ENCODE data around the gene TPCN1. TPM values are rescaled to one million over a fixed set of nuclear protein-coding genes. Genes with fewer than 3 reads are reported as not detected.

TPCN1 gene
- total RNA-seq, 1 experiment from 2014 or later: 13.5 TPM

- Histone ChIP-seq H4K20me1 (ENCODE audit: control insufficient read depth, insufficient read depth, insufficient read length) (no peaks in the 10 kb centered on the region), H3K4me2 (ENCODE audit: insufficient read depth, insufficient read length, low read length) (no peak overlapping the region), H3K4me1 (ENCODE audit: insufficient read depth, low read length) (no peaks in the 10 kb centered on the region), H2BK5ac (ENCODE audit: insufficient read length, low read length) (no peak overlapping the region), H3K27ac (ENCODE audit: insufficient read length, low read depth, low read length) (no peak overlapping the region), H2AK5ac (ENCODE audit: insufficient read length, low read length) (no peak overlapping the region), H3K79me1 (ENCODE audit: insufficient read depth, low read depth, low read length, poor library complexity, severe bottlenecking) (no peaks in the 10 kb centered on the region), H3K18ac (ENCODE audit: insufficient read length, low read depth, low read length) (no peak overlapping the region), H3K56ac (ENCODE audit: insufficient read length, low read depth, low read length) (no peak overlapping the region), H4K8ac (replicated peaks; ENCODE audit: insufficient read length, low read depth, low read length) (no peak overlapping the region), H2BK20ac (ENCODE audit: low read depth, low read length, poor library complexity, severe bottlenecking) (no peak overlapping the region), H4K5ac (ENCODE audit: insufficient read length, low read depth, low read length) (no peak overlapping the region), H2BK12ac (ENCODE audit: insufficient read length, low read depth, low read length) (no peak overlapping the region), H4K91ac (ENCODE audit: insufficient read length, low read depth, low read length) (no peak overlapping the region), H3T11ph (ENCODE audit: low read length) (no peak overlapping the region), H3K9ac (ENCODE audit: extremely low read depth, insufficient read length, low read length) (no peak overlapping the region), H2BK15ac (ENCODE audit: low read depth, low read length) (no peak overlapping the region), H3K79me2 (ENCODE audit: insufficient read depth, low read length) (no peaks in the 10 kb centered on the region), H3K9me3 (ENCODE audit: control insufficient read depth, low read depth, low read length) (no peaks in the 10 kb centered on the region), H3K14ac (ENCODE audit: insufficient read depth, low read length) (no peak overlapping the region), H3K4ac (ENCODE audit: low read depth, low read length) (no peak overlapping the region), H3K23ac (ENCODE audit: insufficient read length, low read depth, low read length) (no peak overlapping the region), H2AFZ (ENCODE audit: low read length) (no peak overlapping the region), H2BK120ac (ENCODE audit: low read depth, low read length, poor library complexity, severe bottlenecking) (no peak overlapping the region), H3K27me3 (ENCODE audit: insufficient read depth, low read length) (no peaks in the 10 kb centered on the region), H3K23me2 (ENCODE audit: insufficient read length, low read depth, low read length, poor library complexity, severe bottlenecking) (no peaks in the 10 kb centered on the region)
- TF ChIP-seq, protein P1, sequence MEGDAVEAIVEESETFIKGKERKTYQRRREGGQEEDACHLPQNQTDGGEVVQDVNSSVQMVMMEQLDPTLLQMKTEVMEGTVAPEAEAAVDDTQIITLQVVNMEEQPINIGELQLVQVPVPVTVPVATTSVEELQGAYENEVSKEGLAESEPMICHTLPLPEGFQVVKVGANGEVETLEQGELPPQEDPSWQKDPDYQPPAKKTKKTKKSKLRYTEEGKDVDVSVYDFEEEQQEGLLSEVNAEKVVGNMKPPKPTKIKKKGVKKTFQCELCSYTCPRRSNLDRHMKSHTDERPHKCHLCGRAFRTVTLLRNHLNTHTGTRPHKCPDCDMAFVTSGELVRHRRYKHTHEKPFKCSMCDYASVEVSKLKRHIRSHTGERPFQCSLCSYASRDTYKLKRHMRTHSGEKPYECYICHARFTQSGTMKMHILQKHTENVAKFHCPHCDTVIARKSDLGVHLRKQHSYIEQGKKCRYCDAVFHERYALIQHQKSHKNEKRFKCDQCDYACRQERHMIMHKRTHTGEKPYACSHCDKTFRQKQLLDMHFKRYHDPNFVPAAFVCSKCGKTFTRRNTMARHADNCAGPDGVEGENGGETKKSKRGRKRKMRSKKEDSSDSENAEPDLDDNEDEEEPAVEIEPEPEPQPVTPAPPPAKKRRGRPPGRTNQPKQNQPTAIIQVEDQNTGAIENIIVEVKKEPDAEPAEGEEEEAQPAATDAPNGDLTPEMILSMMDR (conservative IDR thresholded peaks at IDR 0.05): no peak
- Mint-ChIP-seq H3K27ac (peak overlapping the region in 2 of 3 experiments; percentile 61 to 76; a peak in 2 of 7 replicates), H3K4me3 (no peak overlapping the region), H3K4me1 (peaks cover 20 to 26% of the 10 kb centered on the region in 2 experiments), H3K36me3 (ENCODE audit: insufficient read depth in 1 of 3, low read depth in 3 of 3) (peaks cover 19 to 24% (median 20%) of the 10 kb centered on the region in 3 experiments), H3K27me3 (ENCODE audit: low read depth) (peaks cover 1% of the 10 kb centered on the region; the same call in 1 of the 2 replicates), H3K9me3 (peaks cover 4 to 5% of the 10 kb centered on the region in 2 experiments; a peak in 2 of 5 replicates)
- WGBS (ENCODE audit: extremely low coverage, insufficient read length, low lambda C conversion rate): no CpG with 5 or more reads among the region's 11 CpGs
- no peak for DNase-seq
Observed at GRCh38 chr12:113306382-113306781, 85.1 kb downstream of the TPCN1 start.

All from H9 (cell line).